ENCODE data around the gene TRPM6.

GRCh38 chr9:74681906-74682305 is 205.8 kb downstream of the TRPM6 start:
- TF ChIP-seq KAT7 (CRISPR knock-in tag; IDR thresholded peaks at IDR 0.05; ENCODE audit: borderline replicate concordance) (no peak), CBFB (CRISPR knock-in tag; IDR thresholded peaks at IDR 0.05; ENCODE audit: low read depth) (no peak), FOXJ3 (CRISPR knock-in tag; IDR thresholded peaks at IDR 0.05; ENCODE audit: borderline replicate concordance) (no peak), ATF2 (CRISPR knock-in tag; IDR thresholded peaks at IDR 0.05; ENCODE audit: borderline replicate concordance, low read depth) (no peak), ZNF423 (CRISPR knock-in tag; IDR thresholded peaks at IDR 0.05) (no peak), NR3C1 (CRISPR knock-in tag; conservative IDR thresholded peaks at IDR 0.05; ENCODE audit: low read depth) (no peak), ZNF671 (CRISPR knock-in tag; IDR thresholded peaks at IDR 0.05) (no peak), MYBL2 (CRISPR knock-in tag; IDR thresholded peaks at IDR 0.05) (no peak), NFE2L1 (CRISPR knock-in tag; IDR thresholded peaks at IDR 0.05) (no peak), ZSCAN18 (CRISPR knock-in tag; IDR thresholded peaks at IDR 0.05) (no peak)
- TF ChIP-seq, protein P1, sequence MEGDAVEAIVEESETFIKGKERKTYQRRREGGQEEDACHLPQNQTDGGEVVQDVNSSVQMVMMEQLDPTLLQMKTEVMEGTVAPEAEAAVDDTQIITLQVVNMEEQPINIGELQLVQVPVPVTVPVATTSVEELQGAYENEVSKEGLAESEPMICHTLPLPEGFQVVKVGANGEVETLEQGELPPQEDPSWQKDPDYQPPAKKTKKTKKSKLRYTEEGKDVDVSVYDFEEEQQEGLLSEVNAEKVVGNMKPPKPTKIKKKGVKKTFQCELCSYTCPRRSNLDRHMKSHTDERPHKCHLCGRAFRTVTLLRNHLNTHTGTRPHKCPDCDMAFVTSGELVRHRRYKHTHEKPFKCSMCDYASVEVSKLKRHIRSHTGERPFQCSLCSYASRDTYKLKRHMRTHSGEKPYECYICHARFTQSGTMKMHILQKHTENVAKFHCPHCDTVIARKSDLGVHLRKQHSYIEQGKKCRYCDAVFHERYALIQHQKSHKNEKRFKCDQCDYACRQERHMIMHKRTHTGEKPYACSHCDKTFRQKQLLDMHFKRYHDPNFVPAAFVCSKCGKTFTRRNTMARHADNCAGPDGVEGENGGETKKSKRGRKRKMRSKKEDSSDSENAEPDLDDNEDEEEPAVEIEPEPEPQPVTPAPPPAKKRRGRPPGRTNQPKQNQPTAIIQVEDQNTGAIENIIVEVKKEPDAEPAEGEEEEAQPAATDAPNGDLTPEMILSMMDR (IDR thresholded peaks at IDR 0.05): no peak
- TF ChIP-seq, protein P2, sequence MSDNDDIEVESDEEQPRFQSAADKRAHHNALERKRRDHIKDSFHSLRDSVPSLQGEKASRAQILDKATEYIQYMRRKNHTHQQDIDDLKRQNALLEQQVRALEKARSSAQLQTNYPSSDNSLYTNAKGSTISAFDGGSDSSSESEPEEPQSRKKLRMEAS (CRISPR knock-in tag; IDR thresholded peaks at IDR 0.05): no peak
- TF ChIP-seq, protein P3, sequence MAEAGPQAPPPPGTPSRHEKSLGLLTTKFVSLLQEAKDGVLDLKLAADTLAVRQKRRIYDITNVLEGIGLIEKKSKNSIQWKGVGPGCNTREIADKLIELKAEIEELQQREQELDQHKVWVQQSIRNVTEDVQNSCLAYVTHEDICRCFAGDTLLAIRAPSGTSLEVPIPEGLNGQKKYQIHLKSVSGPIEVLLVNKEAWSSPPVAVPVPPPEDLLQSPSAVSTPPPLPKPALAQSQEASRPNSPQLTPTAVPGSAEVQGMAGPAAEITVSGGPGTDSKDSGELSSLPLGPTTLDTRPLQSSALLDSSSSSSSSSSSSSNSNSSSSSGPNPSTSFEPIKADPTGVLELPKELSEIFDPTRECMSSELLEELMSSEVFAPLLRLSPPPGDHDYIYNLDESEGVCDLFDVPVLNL (CRISPR knock-in tag; IDR thresholded peaks at IDR 0.05; ENCODE audit: borderline replicate concordance, low read depth): no peak
